Gastroesophageal sphincter (tissue), 3 donors: Measurements from ENCODE around the gene ARMC8.

Experiments used
- CTCF ChIP-seq, 4 experiments: fragments of 200-600 bp in 2 of 4; fragments of 450-650 bp in 2 of 4; sonication (generic) in 1 of 4; IDR thresholded peaks; one replicate each; pipeline ENCODE4 v1.5.1; 2017 to 2019; ENCODE audit warnings: antibody characterized with exemption in 4 of 4, mild to moderate bottlenecking in 2 of 4, moderate library complexity in 2 of 4
- EP300 ChIP-seq: sonication (generic); formaldehyde crosslinking; IDR thresholded peaks from one replicate; pipeline ENCODE4 v1.6.1; 2017; ENCODE audit warnings: antibody characterized with exemption, mild to moderate bottlenecking
- POLR2A ChIP-seq, 2 donors: fragments of 450-650 bp; IDR thresholded peaks; one replicate each; pipeline ENCODE4 v1.6.1; 2017; ENCODE audit warnings: antibody characterized with exemption in 2 of 2, mild to moderate bottlenecking in 2 of 2, moderate library complexity in 1 of 2

GRCh38 chr3:138303474-138303873 lies 116.4 kb downstream of the ARMC8 start:
- TF ChIP-seq EP300 (no peak), CTCF (IDR thresholded peaks at IDR 0.05) (no peak), POLR2A (IDR thresholded peaks at IDR 0.05) (no peak)
